ENCODE measurements around the gene TRAF3IP3.

Gene TRAF3IP3

GRCh38 chr1:209715314-209715713 is 40.5 kb upstream of the TRAF3IP3 start:
- H3K4me3 ChIP-seq (ENCODE audit: low read depth, low read length), result no peak overlapping the region
- TF ChIP-seq CTCF (IDR thresholded peaks at IDR 0.05; ENCODE audit: insufficient read depth, low read depth, low read length, missing control alignments), result no peak
- DNase-seq (ENCODE audit: low read depth), result no peak

GRCh38 chr1:209717818-209718217 is 38.0 kb upstream of the TRAF3IP3 start:
- TF ChIP-seq CTCF (IDR thresholded peaks at IDR 0.05; ENCODE audit: insufficient read depth, low read depth, low read length, missing control alignments), result no peak

GRCh38 chr1:209720326-209720725 is 35.5 kb upstream of the TRAF3IP3 start:
- TF ChIP-seq CTCF (IDR thresholded peaks at IDR 0.05; ENCODE audit: insufficient read depth, low read depth, low read length, missing control alignments), result no peak

More at GRCh38 chr1:209717818-209718217, 38.0 kb upstream of the TRAF3IP3 start:
- H3K4me3 ChIP-seq (ENCODE audit: low read depth, low read length), result no peak overlapping the region
- DNase-seq (ENCODE audit: low read depth), result no peak

GRCh38 chr1:209720826-209721225 is 35.0 kb upstream of the TRAF3IP3 start:
- no peak overlapping the region for H3K4me3 ChIP-seq (ENCODE audit: low read depth, low read length)
- no peak for TF ChIP-seq CTCF (IDR thresholded peaks at IDR 0.05; ENCODE audit: insufficient read depth, low read depth, low read length, missing control alignments)
- no peak for DNase-seq (ENCODE audit: low read depth)

More at GRCh38 chr1:209720326-209720725, 35.5 kb upstream of the TRAF3IP3 start:
- no peak overlapping the region for H3K4me3 ChIP-seq (ENCODE audit: low read depth, low read length)
- no peak for DNase-seq (ENCODE audit: low read depth)

GRCh38 chr1:209721323-209721722 is 34.5 kb upstream of the TRAF3IP3 start:
- no peak for DNase-seq (ENCODE audit: low read depth)
- H3K4me3 ChIP-seq (ENCODE audit: low read depth, low read length), result no peak overlapping the region
- TF ChIP-seq CTCF (IDR thresholded peaks at IDR 0.05; ENCODE audit: insufficient read depth, low read depth, low read length, missing control alignments), result no peak

- no peak overlapping the region for H3K4me3 ChIP-seq (ENCODE audit: low read depth, low read length)
- DNase-seq (ENCODE audit: low read depth), result no peak
- no peak for TF ChIP-seq CTCF (IDR thresholded peaks at IDR 0.05; ENCODE audit: insufficient read depth, low read depth, low read length, missing control alignments)
Observed at GRCh38 chr1:209723265-209723664, 32.6 kb upstream of the TRAF3IP3 start.
